Activated CD8-positive, alpha-beta memory T cell treated with anti-CD3 and anti-CD28 coated beads, Interleukin-2, amount 10 ng/mL, durations not matched to agents 7 days and 5 days (primary cell): ENCODE measurements around the gene DROSHA. TPM values are rescaled to one million over a fixed set of nuclear protein-coding genes. Genes with fewer than 3 reads are reported as not detected.

ENCODE experiments used
- ATAC-seq: fragments of 150-1000 bp; cut with Tn5 transposase; one replicate; pipeline ENCODE4 v1.10.0; 2021; ENCODE audit warnings: moderate library complexity
- CTCF ChIA-PET: fragments of 350-600 bp; sonication (Branson Sonifier 250); formaldehyde crosslinking; loops from one replicate; lab custom pipeline; 2021; ENCODE audit warnings: antibody characterized with exemption; lab: Charles Lee
- DNase-seq: peaks from one replicate; pipeline ENCODE4 v3.0.0-alpha.2; 2020
- H3K27ac Mint-ChIP-seq: one replicate; pipeline ENCODE4 v1.8.0; 2021; ENCODE audit warnings: mild to moderate bottlenecking, mixed read lengths
- H3K27me3 Mint-ChIP-seq: one replicate; pipeline ENCODE4 v1.8.0; 2021; ENCODE audit warnings: mixed read lengths
- H3K36me3 Mint-ChIP-seq: one replicate; pipeline ENCODE4 v1.8.0; 2021; ENCODE audit warnings: mild to moderate bottlenecking, mixed read lengths
- H3K4me1 Mint-ChIP-seq: one replicate; pipeline ENCODE4 v1.8.0; 2021; ENCODE audit warnings: mixed read lengths
- H3K4me3 Mint-ChIP-seq: one replicate; pipeline ENCODE4 v1.8.0; 2021; ENCODE audit warnings: mild to moderate bottlenecking, moderate library complexity, mixed read lengths
- H3K9me3 Mint-ChIP-seq: one replicate; pipeline ENCODE4 v1.8.0; 2022; ENCODE audit warnings: low read depth, mixed read lengths
- total RNA-seq, 2 experiments: library from RNA; stranded (reverse); gene quantifications; one replicate each; pipeline ENCODE4 v1.2.3, GENCODE V29; 2021

Gene DROSHA
- total RNA-seq, 2 experiments from 2014 or later = 73.2 to 76.3 TPM

GRCh38 chr5:31392061-31392460 lies 139.8 kb downstream of the DROSHA start:
- no peak for DNase-seq
- CTCF ChIA-PET = no interaction called here
- Mint-ChIP-seq H3K9me3 (peaks cover 2% of the 10 kb centered on the region), H3K27me3 (no peaks in the 10 kb centered on the region), H3K36me3 (no peaks in the 10 kb centered on the region), H3K4me1 (no peaks in the 10 kb centered on the region), H3K4me3 (no peak overlapping the region), H3K27ac (no peak overlapping the region)
- ATAC-seq = no peak

GRCh38 chr5:31390256-31390655 lies 141.6 kb downstream of the DROSHA start:
- Mint-ChIP-seq H3K36me3 (no peaks in the 10 kb centered on the region), H3K27ac (no peak overlapping the region), H3K4me1 (no peaks in the 10 kb centered on the region), H3K9me3 (peaks cover 2% of the 10 kb centered on the region), H3K4me3 (no peak overlapping the region), H3K27me3 (no peaks in the 10 kb centered on the region)
- ATAC-seq (no peak), DNase-seq (no peak)
- CTCF ChIA-PET = no interaction called here

- no peak for ATAC-seq
- Mint-ChIP-seq H3K4me3 (no peak overlapping the region), H3K27ac (no peak overlapping the region), H3K27me3 (peaks cover 6% of the 10 kb centered on the region), H3K4me1 (no peaks in the 10 kb centered on the region), H3K36me3 (no peaks in the 10 kb centered on the region), H3K9me3 (peaks cover 2% of the 10 kb centered on the region)
- no peak for DNase-seq
- CTCF ChIA-PET = no interaction called here
Measured at GRCh38 chr5:31385774-31386537, 145.9 kb downstream of the DROSHA start.

GRCh38 chr5:31383734-31384133 lies 148.2 kb downstream of the DROSHA start:
- no peaks in the 10 kb centered on the region for H3K9me3 Mint-ChIP-seq
- CTCF ChIA-PET = interaction anchor here (0.5 kb wide), 1 partner anchor 368 kb away, joined by 4 read pairs; no protein-coding TSS in a partner anchor
- no peak for DNase-seq
- H3K4me3 Mint-ChIP-seq = no peak overlapping the region
- H3K27me3 Mint-ChIP-seq = peaks cover 8% of the 10 kb centered on the region
- H3K36me3 Mint-ChIP-seq = no peaks in the 10 kb centered on the region
- ATAC-seq = no peak
- H3K4me1 Mint-ChIP-seq = no peaks in the 10 kb centered on the region
- H3K27ac Mint-ChIP-seq = no peak overlapping the region

GRCh38 chr5:31382051-31382878 lies 149.6 kb downstream of the DROSHA start:
- CTCF ChIA-PET = no interaction called here

GRCh38 chr5:31381299-31381698 lies 150.6 kb downstream of the DROSHA start:
- DNase-seq = no peak
- CTCF ChIA-PET = no interaction called here
- H3K36me3 Mint-ChIP-seq = no peaks in the 10 kb centered on the region
- no peak overlapping the region for H3K4me3 Mint-ChIP-seq
- H3K27me3 Mint-ChIP-seq = peaks cover 14% of the 10 kb centered on the region
- no peaks in the 10 kb centered on the region for H3K4me1 Mint-ChIP-seq
- no peak for ATAC-seq
- H3K9me3 Mint-ChIP-seq = no peaks in the 10 kb centered on the region
- no peak overlapping the region for H3K27ac Mint-ChIP-seq

More at GRCh38 chr5:31382051-31382878, 149.6 kb downstream of the DROSHA start:
- peaks cover 12% of the 10 kb centered on the region for H3K27me3 Mint-ChIP-seq
- H3K36me3 Mint-ChIP-seq = no peaks in the 10 kb centered on the region
- DNase-seq (no peak), ATAC-seq (no peak)
- H3K4me1 Mint-ChIP-seq = no peaks in the 10 kb centered on the region
- no peak overlapping the region for H3K4me3 Mint-ChIP-seq
- H3K27ac Mint-ChIP-seq = no peak overlapping the region
- no peaks in the 10 kb centered on the region for H3K9me3 Mint-ChIP-seq

GRCh38 chr5:31380049-31380448 lies 151.8 kb downstream of the DROSHA start:
- no peaks in the 10 kb centered on the region for H3K4me1 Mint-ChIP-seq
- H3K9me3 Mint-ChIP-seq = no peaks in the 10 kb centered on the region
- H3K36me3 Mint-ChIP-seq = no peaks in the 10 kb centered on the region
- DNase-seq = no peak
- peaks cover 14% of the 10 kb centered on the region for H3K27me3 Mint-ChIP-seq
- no peak overlapping the region for H3K4me3 Mint-ChIP-seq
- CTCF ChIA-PET = no interaction called here
- H3K27ac Mint-ChIP-seq = no peak overlapping the region
- ATAC-seq = no peak

GRCh38 chr5:31378838-31379237 lies 153.1 kb downstream of the DROSHA start:
- ATAC-seq (no peak), DNase-seq (no peak)
- Mint-ChIP-seq H3K9me3 (no peaks in the 10 kb centered on the region), H3K36me3 (no peaks in the 10 kb centered on the region), H3K27me3 (peaks cover 14% of the 10 kb centered on the region), H3K4me1 (no peaks in the 10 kb centered on the region), H3K4me3 (no peak overlapping the region), H3K27ac (no peak overlapping the region)
- CTCF ChIA-PET = no interaction called here

- peaks cover 14% of the 10 kb centered on the region for H3K27me3 Mint-ChIP-seq
- ATAC-seq (no peak), DNase-seq (no peak)
- no peaks in the 10 kb centered on the region for H3K4me1 Mint-ChIP-seq
- CTCF ChIA-PET = no interaction called here
- no peaks in the 10 kb centered on the region for H3K9me3 Mint-ChIP-seq
- H3K36me3 Mint-ChIP-seq = no peaks in the 10 kb centered on the region
- no peak overlapping the region for H3K4me3 Mint-ChIP-seq
- H3K27ac Mint-ChIP-seq = no peak overlapping the region
Measured at GRCh38 chr5:31378136-31378535, 153.8 kb downstream of the DROSHA start.

GRCh38 chr5:31377274-31377946 lies 154.5 kb downstream of the DROSHA start:
- Mint-ChIP-seq H3K4me1 (no peaks in the 10 kb centered on the region), H3K27ac (no peak overlapping the region), H3K36me3 (no peaks in the 10 kb centered on the region), H3K27me3 (peaks cover 11% of the 10 kb centered on the region), H3K4me3 (no peak overlapping the region), H3K9me3 (no peaks in the 10 kb centered on the region)
- ATAC-seq (no peak), DNase-seq (no peak)
- CTCF ChIA-PET = no interaction called here

- Mint-ChIP-seq H3K4me1 (no peaks in the 10 kb centered on the region), H3K36me3 (no peaks in the 10 kb centered on the region), H3K9me3 (no peaks in the 10 kb centered on the region), H3K4me3 (no peak overlapping the region), H3K27me3 (peaks cover 10% of the 10 kb centered on the region), H3K27ac (no peak overlapping the region)
- CTCF ChIA-PET = no interaction called here
- ATAC-seq = no peak
- no peak for DNase-seq
Measured at GRCh38 chr5:31375999-31376720, 155.7 kb downstream of the DROSHA start.

- CTCF ChIA-PET = no interaction called here
- H3K9me3 Mint-ChIP-seq = no peaks in the 10 kb centered on the region
Measured at GRCh38 chr5:31372124-31372523, 159.8 kb downstream of the DROSHA start.

GRCh38 chr5:31366941-31367340 lies 165.0 kb downstream of the DROSHA start:
- H3K4me1 Mint-ChIP-seq = no peaks in the 10 kb centered on the region
- DNase-seq (no peak), ATAC-seq (no peak)
- no peak overlapping the region for H3K27ac Mint-ChIP-seq
- H3K36me3 Mint-ChIP-seq = no peaks in the 10 kb centered on the region
- H3K4me3 Mint-ChIP-seq = no peak overlapping the region
- no peaks in the 10 kb centered on the region for H3K9me3 Mint-ChIP-seq
- peaks cover 7% of the 10 kb centered on the region for H3K27me3 Mint-ChIP-seq
- CTCF ChIA-PET = no interaction called here

More at GRCh38 chr5:31372124-31372523, 159.8 kb downstream of the DROSHA start:
- H3K4me1 Mint-ChIP-seq = no peaks in the 10 kb centered on the region
- no peak overlapping the region for H3K4me3 Mint-ChIP-seq
- H3K27me3 Mint-ChIP-seq = peaks cover 8% of the 10 kb centered on the region
- no peaks in the 10 kb centered on the region for H3K36me3 Mint-ChIP-seq
- no peak for DNase-seq
- H3K27ac Mint-ChIP-seq = no peak overlapping the region
- ATAC-seq = no peak
